ENCODE data around the gene RXFP1. TPM values are rescaled to one million over a fixed set of nuclear protein-coding genes. Genes with fewer than 3 reads are reported as not detected.

Gene RXFP1
- total and polyA plus RNA-seq, 9 donors, result 0.35 to 3.6 (median 0.73) TPM

GRCh38 chr4:158581161-158581560 is 59.5 kb downstream of the RXFP1 start:
- Histone ChIP-seq H3K36me3 (no peaks in the 10 kb centered on the region), H3K27me3 (no peaks in the 10 kb centered on the region), H3K9me3 (no peaks in the 10 kb centered on the region), H3K4me1 (ENCODE audit: insufficient read depth) (no peaks in the 10 kb centered on the region), H3K27ac (no peak overlapping the region), H3K4me3 (no peak overlapping the region)
- TF ChIP-seq EP300 (IDR thresholded peaks at IDR 0.05), result no peak
- TF ChIP-seq POLR2A (IDR thresholded peaks at IDR 0.05), result no peak
- TF ChIP-seq CTCF (IDR thresholded peaks at IDR 0.05), result no peak
- DNase-seq, result no peak
- intact Hi-C loops (cut with DNase I), result no loop called here

- Histone ChIP-seq H3K4me3 (no peak overlapping the region), H3K27me3 (no peaks in the 10 kb centered on the region), H3K36me3 (no peaks in the 10 kb centered on the region), H3K4me1 (ENCODE audit: insufficient read depth) (no peaks in the 10 kb centered on the region), H3K27ac (no peak overlapping the region), H3K9me3 (no peaks in the 10 kb centered on the region)
- 82 to 93% (median 88%) methylated on average over 4 of the region's 4 CpGs for WGBS, 3 donors
- intact Hi-C loops (cut with DNase I), result no loop called here
- TF ChIP-seq POLR2A (IDR thresholded peaks at IDR 0.05) (no peak), EP300 (IDR thresholded peaks at IDR 0.05) (no peak), CTCF (IDR thresholded peaks at IDR 0.05) (no peak)
- no peak for DNase-seq
Observed at GRCh38 chr4:158586881-158587280, 65.2 kb downstream of the RXFP1 start.

- TF ChIP-seq CTCF (IDR thresholded peaks at IDR 0.05) (no peak), EP300 (IDR thresholded peaks at IDR 0.05) (no peak), POLR2A (IDR thresholded peaks at IDR 0.05) (no peak)
- Histone ChIP-seq H3K9me3 (no peaks in the 10 kb centered on the region), H3K27ac (no peak overlapping the region), H3K27me3 (no peaks in the 10 kb centered on the region), H3K4me1 (ENCODE audit: insufficient read depth) (no peaks in the 10 kb centered on the region), H3K36me3 (no peaks in the 10 kb centered on the region), H3K4me3 (no peak overlapping the region)
- no peak for DNase-seq
- 91 to 95% (median 94%) methylated on average over 6 of the region's 6 CpGs for WGBS, 3 donors
- intact Hi-C loops (cut with DNase I), result no loop called here
Observed at GRCh38 chr4:158588285-158588684, 66.6 kb downstream of the RXFP1 start.

- intact Hi-C loops (cut with DNase I), result no loop called here
- no peaks in the 10 kb centered on the region for H3K9me3 ChIP-seq
- no peak for DNase-seq
- H3K4me3 ChIP-seq, result no peak overlapping the region
- WGBS, 3 donors, result 84 to 89% (median 85%) methylated on average over 5 of the region's 5 CpGs
- H3K27ac ChIP-seq, result no peak overlapping the region
- H3K27me3 ChIP-seq, result no peaks in the 10 kb centered on the region
- no peaks in the 10 kb centered on the region for H3K4me1 ChIP-seq (ENCODE audit: insufficient read depth)
- TF ChIP-seq POLR2A (IDR thresholded peaks at IDR 0.05), result no peak
- no peak for TF ChIP-seq CTCF (IDR thresholded peaks at IDR 0.05)
- no peak for TF ChIP-seq EP300 (IDR thresholded peaks at IDR 0.05)
- H3K36me3 ChIP-seq, result no peaks in the 10 kb centered on the region
Observed at GRCh38 chr4:158588777-158589176, 67.1 kb downstream of the RXFP1 start.

GRCh38 chr4:158590306-158590705 is 68.6 kb downstream of the RXFP1 start:
- WGBS, 3 donors, result 55 to 60% (median 60%) methylated on average over 4 of the region's 4 CpGs
- no peaks in the 10 kb centered on the region for H3K9me3 ChIP-seq
- H3K4me1 ChIP-seq (ENCODE audit: insufficient read depth), result no peaks in the 10 kb centered on the region
- DNase-seq, result no peak
- TF ChIP-seq CTCF (IDR thresholded peaks at IDR 0.05) (no peak), POLR2A (IDR thresholded peaks at IDR 0.05) (no peak), EP300 (IDR thresholded peaks at IDR 0.05) (no peak)
- no peaks in the 10 kb centered on the region for H3K36me3 ChIP-seq
- no peaks in the 10 kb centered on the region for H3K27me3 ChIP-seq
- no peak overlapping the region for H3K4me3 ChIP-seq
- intact Hi-C loops (cut with DNase I), result no loop called here
- H3K27ac ChIP-seq, result no peak overlapping the region

All from ovary (tissue), 9 donors.